ENCODE data around the gene HOXB4. TPM values are rescaled to one million over a fixed set of nuclear protein-coding genes. Genes with fewer than 3 reads are reported as not detected.

Gene HOXB4
- total RNA-seq: 1 to 10 TPM in 1 of 4 donors, under 1 TPM in 3; 0.18 to 1.8 (median 0.51) TPM

DNA sequence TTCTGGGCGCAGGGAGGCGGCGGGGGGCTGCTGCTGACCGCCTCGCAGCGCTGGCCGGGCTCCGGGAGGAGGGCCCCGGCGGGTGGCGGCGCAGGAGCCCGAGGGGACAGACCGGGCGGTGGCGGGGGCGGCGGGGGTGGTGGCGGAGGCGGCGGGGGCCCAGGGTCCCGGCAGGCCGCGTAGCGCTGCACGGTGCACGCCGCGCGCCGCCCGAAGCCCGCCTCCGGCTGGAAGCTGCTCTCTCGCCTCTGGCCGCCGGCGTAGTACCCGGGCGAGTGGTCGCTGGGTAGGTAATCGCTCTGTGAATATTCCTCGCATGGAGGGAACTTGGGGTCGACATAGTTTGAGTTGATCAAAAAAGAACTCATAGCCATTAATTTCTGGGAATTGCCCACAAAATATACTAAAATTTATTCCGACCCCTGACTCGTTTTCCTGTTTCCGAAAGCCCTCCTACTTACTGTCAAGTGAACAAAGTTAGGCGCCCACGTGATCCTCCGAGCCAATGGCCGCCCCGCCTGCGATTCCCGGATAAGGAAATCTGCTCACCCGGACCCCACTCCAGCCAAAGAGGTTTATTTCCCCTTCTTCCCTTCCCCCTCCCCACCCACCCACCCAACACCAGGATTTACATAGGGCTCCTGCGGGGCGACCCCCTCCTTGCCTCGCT lies at the start of gene HOXB4:
TSS of gene HOXB4 (minus strand) at position 405 of the 670 bp plus-strand sequence. CDS start at position 374, 31 bp downstream.
- H3K4me1 ChIP-seq: peaks cover 5% of the 10 kb centered on the region in 2 donors
- intact Hi-C loops (cut with DNase I; ENCODE audit: low total_unique reads): loop anchor here (2.0 kb wide), 2 partner anchors 33 to 35 kb away; partner anchors contain the start of gene HOXB7

DNA sequence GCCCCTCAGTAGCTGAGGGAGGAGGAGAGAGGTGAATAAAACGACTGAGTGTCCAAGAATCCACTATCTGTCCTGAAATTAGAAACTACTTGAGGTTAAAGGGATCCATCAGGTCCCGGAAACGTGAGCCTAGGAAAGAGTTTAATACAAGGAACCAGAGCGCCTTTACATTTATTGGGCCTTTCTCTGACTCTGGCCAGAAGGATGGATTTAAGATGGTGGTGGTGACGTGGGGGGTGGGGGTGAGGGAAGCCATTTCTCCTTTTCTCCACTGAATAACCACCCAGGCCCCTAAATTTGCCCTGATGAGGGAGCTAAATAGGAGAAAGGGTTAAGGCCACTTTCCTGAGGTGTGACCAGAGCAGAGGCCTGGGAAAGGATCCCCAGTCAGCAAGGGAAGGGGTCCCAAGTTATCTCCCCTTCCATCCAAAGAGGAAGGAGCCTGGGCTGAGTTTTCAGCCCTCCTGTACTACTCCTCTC lies 49.0 kb upstream of the HOXB4 start:
- intact Hi-C loops (cut with DNase I; ENCODE audit: low total_unique reads) (no loop called here), in situ Hi-C loops (cut with MboI; ENCODE audit: low sequenced_read_pairs in 4 of 4) (loop anchor here in 1 of 4 donors (10.0 to 25.0 kb wide), 2 partner anchors 110 to 322 kb away; partner anchors contain the start of gene HOXB13)
- Histone ChIP-seq H3K27ac (no peak overlapping the region), H3K27me3 (peaks cover 94 to 100% (median 98%) of the 10 kb centered on the region in 3 donors), H3K4me1 (peaks cover 13 to 26% of the 10 kb centered on the region in 2 donors), H3K36me3 (no peaks in the 10 kb centered on the region), H3K9me3 (no peaks in the 10 kb centered on the region), H3K4me3 (no peak overlapping the region)
- DNase-seq (no peak), ATAC-seq (no peak)
- TF ChIP-seq CTCF (IDR thresholded peaks at IDR 0.05 in 4 of 5, conservative IDR thresholded peaks at IDR 0.05 in 1 of 5): no peak
- TF ChIP-seq POLR2A (IDR thresholded peaks at IDR 0.05): no peak

More for the DNA sequence above, at the start of gene HOXB4:
- peak within 1 kb of the TSS; percentile 72 to 83 (median 76) for H3K27ac ChIP-seq
- TF ChIP-seq CTCF (IDR thresholded peaks at IDR 0.05 in 4 of 5, conservative IDR thresholded peaks at IDR 0.05 in 1 of 5): no peak
- peak; percentile 15 to 36 for TF ChIP-seq POLR2A (IDR thresholded peaks at IDR 0.05)
- no peaks in the 10 kb centered on the region for H3K9me3 ChIP-seq
- peak within 1 kb of the TSS; percentile 60 to 69 (median 66) for H3K4me3 ChIP-seq
- in situ Hi-C loops (cut with MboI; ENCODE audit: low sequenced_read_pairs in 4 of 4): no loop called here
- ATAC-seq: peak; percentile 78 to 83
- peaks cover 30 to 79% (median 77%) of the 10 kb centered on the region in 3 donors for H3K27me3 ChIP-seq
- DNase-seq: peak; percentile 59 to 64
- no peaks in the 10 kb centered on the region for H3K36me3 ChIP-seq

DNA sequence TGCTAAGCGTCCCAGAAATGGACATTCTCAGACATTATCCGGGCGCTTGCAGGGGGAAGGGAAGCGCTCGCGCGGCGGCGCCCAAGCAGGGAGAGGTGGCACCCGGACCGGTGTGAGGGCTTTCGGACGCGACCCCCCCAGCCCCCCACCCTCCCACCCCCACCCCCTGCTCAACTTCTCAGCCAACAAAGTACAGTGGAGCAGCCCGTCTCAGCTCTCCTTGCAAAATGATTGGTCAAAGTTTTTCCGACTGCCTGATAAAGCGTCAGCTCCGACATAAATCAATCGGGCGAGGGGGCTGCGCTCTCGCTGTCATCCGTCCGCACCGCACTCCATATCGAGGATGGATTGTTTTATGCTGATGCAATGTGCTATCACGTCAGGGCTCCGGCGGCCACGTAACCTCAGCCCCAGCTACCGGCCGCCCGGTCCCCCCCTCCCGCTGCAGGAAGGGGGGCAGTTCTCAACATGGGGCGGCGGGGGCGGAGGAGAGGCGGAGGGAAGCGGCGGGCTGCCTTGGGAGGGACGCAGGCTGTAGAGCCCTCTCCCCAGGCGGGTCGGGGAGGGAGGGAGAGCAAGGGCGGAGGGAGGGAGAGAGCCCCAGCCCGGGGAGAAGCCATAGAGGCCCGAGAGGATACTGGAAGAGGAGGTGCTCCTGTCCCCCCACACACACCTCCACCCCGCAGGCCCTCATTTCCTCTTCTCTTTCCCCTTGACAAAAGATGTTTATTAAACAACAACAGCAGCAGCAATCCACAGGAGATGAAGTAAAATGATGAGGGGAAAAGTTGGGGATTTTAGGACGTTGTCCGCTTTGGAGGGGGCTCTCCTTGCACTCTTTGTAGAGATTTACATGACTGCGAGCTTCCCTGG lies 48.3 kb upstream of the HOXB4 start, which contains the start of gene HOXB9:
TSS of gene HOXB9 (minus strand) at position 114 of the 873 bp plus-strand sequence. CDS start at position 25, 89 bp downstream.
- no peak within 1 kb of the TSS for H3K27ac ChIP-seq
- peaks cover 94 to 100% (median 98%) of the 10 kb centered on the region in 3 donors for H3K27me3 ChIP-seq
- ATAC-seq: no peak
- DNase-seq: no peak
- intact Hi-C loops (cut with DNase I; ENCODE audit: low total_unique reads) (no loop called here), in situ Hi-C loops (cut with MboI; ENCODE audit: low sequenced_read_pairs in 4 of 4) (loop anchor here in 1 of 4 donors (10.0 to 25.0 kb wide), 2 partner anchors 111 to 322 kb away; partner anchors contain the start of gene HOXB13)
- H3K9me3 ChIP-seq: no peaks in the 10 kb centered on the region
- H3K36me3 ChIP-seq: no peaks in the 10 kb centered on the region
- no peak for TF ChIP-seq CTCF (IDR thresholded peaks at IDR 0.05 in 4 of 5, conservative IDR thresholded peaks at IDR 0.05 in 1 of 5)
- TF ChIP-seq POLR2A (IDR thresholded peaks at IDR 0.05): no peak
- peaks cover 13 to 26% of the 10 kb centered on the region in 2 donors for H3K4me1 ChIP-seq
- H3K4me3 ChIP-seq: peak within 1 kb of the TSS; percentile 39 to 53 (median 48)

DNA sequence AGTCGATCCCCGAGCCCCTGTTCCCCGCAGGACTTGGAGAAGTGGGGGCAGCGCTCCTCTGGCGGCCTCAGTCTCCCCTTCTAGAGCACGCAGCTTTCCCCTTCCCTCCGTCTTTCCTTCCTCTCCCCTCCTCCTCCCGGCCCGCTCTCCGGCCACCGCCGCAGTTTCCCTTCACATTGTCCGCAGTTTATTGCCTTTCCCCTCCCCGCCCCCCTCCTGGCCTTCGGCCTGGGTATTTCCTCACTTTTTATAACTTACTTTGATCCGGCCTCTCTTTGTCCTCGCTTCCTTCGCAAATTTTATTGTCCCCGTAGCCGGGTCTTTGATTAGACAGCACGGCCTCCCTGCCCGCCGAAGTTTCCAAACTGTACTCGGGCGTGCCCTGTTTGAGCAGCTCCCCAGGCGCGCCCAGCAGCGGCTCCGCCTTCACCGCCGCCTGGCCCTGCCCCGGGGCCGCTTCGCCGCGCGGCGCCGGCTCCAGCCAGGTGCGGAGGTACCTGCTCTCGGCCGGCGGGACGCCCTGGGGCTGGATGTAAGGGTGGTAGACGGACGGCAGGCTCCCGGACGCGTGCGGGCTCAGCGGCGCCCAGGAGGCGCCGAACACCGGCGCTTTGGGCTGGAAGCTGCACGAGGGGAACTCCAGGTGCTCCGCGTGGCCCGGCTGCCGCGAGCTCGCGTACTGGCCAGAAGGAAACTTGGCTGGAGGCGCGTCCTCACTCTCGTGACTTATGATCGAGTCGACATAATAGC lies 47.5 kb upstream of the HOXB4 start:
- DNase-seq (no peak), ATAC-seq (peak in 1 of 2 donors; percentile 30)
- in situ Hi-C loops (cut with MboI; ENCODE audit: low sequenced_read_pairs in 4 of 4): loop anchor here in 1 of 4 donors (10.0 to 25.0 kb wide), 2 partner anchors 112 to 321 kb away; partner anchors contain the start of gene HOXB13
- peaks cover 13 to 26% of the 10 kb centered on the region in 2 donors for H3K4me1 ChIP-seq
- intact Hi-C loops (cut with DNase I; ENCODE audit: low total_unique reads): no loop called here
- peaks cover 94 to 100% (median 98%) of the 10 kb centered on the region in 3 donors for H3K27me3 ChIP-seq
- no peak for TF ChIP-seq POLR2A (IDR thresholded peaks at IDR 0.05)
- TF ChIP-seq CTCF (IDR thresholded peaks at IDR 0.05 in 4 of 5, conservative IDR thresholded peaks at IDR 0.05 in 1 of 5): no peak
- no peaks in the 10 kb centered on the region for H3K9me3 ChIP-seq
- H3K4me3 ChIP-seq: peak overlapping the region; percentile 39 to 53 (median 48)
- H3K36me3 ChIP-seq: no peaks in the 10 kb centered on the region
- H3K27ac ChIP-seq: no peak overlapping the region

All from gastrocnemius medialis (tissue), 4 donors.